HG02981 (cell line): Measurements from ENCODE around the gene OMD.
"Not testable (repeated sequence)": the region's sequence is repeated elsewhere in the genome, so short reads cannot be mapped to it uniquely, and the experiment has no call there.

Source experiments
- ATAC-seq: cut with Tn5 transposase; IDR thresholded peaks from one replicate; pipeline ENCODE4 v1.9.1; 2021; ENCODE audit warnings: mild to moderate bottlenecking, moderate library complexity; ENCODE audit not compliant: unreplicated experiment

OMD gene

DNA sequence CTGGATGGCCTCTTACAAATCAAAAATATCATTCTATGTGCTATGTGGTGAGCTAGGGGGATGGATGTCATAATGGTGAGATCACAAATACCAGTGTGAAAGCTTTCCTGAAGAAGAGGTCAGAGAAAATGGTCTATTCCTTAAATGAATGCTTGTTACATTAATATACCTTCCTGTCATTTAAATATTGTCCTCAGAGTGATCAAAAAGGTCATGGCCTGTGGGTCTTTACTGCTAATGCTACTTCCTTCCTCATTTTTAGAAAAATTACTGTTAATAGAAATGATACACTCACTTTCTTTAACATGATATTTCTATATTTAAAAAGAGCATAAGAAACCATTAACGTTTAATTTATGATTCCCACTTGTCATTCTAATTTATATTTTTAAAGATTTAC lies 9.7 kb downstream of the OMD start:
- no peak for ATAC-seq

DNA sequence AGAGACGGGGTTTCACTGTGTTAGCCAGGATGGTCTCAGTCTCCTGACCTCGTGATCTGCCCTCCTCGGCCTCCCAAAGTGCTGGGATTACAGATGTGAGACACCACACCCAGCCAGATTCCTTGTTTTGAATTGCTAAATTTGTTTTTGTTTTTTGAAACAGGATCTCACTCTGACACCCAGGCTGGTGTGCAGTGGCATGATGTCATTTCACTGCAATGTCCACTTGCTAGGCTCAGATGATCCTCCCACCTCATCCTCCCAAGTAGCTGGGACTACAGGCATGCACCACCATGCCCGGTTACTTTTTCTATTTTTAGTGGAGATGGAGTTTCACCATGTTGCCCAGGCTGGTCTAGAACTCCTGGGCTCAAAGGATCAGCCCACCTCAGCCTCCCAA lies 13.1 kb downstream of the OMD start:
- ATAC-seq, result not testable (repeated sequence)

DNA sequence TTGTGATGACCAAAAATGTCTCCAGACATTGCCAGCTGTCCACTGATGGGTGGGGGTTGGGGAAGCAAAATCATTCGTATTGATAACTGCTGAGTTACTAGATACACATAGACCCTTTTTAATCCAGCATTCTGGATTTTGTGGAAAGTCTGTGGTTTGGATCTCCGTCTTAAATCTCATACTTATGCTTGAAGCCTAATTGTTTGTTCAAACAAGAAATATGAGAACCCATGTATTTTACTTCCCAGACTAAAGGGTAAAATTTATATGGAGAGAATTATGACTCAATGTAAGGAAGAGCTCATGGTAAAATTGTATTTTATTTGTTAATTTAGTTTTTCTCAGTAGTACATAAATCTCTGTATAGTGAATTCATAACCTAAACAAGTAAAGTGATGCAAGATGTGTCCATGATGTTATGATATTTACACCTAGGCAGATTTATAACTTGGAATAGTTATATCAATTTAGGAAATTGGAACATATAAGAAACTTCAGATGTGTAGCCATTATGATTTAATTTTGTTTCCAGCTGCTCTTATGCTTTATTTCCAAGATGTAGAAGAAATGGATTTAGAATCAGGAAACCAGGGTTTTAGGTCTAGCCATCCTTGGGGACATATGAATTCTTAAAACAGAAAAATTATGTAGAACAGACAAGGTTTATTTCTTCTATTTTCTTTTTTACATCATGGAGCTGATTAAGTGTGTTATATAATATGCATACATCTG lies 15.4 kb downstream of the OMD start:
- no peak for ATAC-seq

DNA sequence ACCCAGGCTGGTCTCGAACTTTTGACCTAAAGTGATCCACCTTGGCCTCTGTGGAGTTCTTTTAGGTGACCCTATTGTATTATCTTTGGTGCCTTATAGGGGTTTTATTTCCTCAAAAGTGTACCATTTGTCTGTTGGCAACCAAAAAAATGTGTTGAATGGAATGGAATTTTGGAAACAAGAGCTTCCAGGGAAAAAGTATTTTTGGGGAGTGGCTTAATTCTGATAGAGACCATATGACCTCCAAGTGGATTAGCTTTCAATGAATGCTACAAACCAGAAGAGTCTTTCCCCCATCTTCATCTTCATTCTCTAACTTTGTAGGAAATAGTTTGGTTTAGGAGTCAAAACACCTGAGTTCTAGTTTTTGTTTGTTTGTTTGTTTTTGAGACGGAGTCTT lies 16.5 kb downstream of the OMD start:
- no peak for ATAC-seq

DNA sequence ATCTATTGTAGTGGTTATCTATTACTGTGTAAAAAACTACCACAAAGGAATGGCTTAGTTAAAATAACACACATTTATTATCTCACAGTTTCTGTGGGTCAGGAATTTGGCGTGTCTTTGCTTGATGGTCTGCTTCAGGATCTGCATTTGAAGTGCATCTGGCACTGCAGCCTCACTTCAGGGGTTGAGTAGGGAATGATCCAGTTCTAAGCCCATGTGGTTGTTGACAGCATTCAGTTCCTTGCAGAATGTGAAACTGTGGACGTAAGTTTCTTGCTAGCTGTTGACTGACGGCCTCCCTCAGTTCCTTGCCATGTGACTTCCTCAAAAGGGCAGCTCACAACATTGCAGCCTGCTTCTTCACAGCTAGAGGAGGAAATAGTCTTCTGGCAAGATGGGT lies 17.8 kb downstream of the OMD start:
- no peak for ATAC-seq

DNA sequence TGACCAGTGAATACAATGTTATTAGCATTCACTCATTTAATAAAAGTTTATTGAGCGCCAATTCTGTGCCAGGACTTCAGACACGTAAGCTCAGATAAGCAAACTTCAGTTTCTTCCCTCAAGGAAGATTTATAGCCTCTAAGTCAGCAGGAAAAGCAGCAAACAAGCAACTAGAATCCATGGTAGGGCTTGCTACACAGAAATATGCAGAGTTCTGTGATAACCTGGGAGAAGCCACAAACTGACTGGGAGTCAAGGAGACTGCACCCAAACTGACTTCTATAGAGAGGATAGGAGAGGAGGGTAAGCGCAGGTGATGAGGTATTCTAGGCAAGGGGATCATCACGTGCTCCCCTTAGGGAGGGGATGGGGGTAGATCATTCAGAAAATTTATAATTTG lies 18.5 kb downstream of the OMD start:
- no peak for ATAC-seq

DNA sequence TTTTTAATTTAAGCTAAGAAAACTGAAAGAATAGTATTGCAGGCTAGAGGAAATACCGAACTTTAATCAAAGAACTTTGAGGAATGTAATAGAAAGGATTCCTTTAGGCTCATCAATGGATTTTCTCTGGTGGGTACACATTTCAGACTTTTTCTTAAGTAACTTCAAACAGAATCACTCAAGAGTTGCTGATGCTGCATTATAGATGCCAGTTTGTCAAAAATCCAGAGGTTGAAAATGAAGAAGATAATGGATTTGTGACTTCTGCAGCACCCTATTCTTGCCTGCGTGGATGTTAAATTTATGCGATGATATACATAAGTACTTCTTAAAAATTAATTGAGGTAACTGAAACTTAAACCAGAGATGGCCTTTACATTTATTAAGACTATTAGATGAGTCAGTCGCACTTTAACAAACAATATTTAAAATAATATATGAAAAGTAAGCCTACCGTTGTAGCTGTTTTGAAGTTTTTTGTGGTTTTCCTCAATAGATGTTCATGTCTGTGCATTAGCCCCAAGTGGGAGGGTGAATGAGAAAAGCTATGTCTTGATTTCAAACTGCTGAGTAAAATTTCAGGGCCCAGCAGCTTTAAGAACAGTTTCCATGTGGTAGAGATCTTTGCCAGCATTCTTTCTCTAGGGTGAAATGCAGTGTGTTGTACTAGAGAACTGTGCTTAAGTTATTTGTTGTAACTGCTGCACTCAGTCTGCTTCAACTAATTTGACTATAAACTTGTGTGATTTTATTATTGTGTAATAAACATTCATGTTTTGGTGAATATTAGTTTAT lies 20.0 kb downstream of the OMD start, which contains the start of gene OGN:
Gene OGN (minus strand): TSS at position 537 of the 795 bp plus-strand sequence. CDS start 1,171 bp downstream, outside the sequence.
- no peak for ATAC-seq

DNA sequence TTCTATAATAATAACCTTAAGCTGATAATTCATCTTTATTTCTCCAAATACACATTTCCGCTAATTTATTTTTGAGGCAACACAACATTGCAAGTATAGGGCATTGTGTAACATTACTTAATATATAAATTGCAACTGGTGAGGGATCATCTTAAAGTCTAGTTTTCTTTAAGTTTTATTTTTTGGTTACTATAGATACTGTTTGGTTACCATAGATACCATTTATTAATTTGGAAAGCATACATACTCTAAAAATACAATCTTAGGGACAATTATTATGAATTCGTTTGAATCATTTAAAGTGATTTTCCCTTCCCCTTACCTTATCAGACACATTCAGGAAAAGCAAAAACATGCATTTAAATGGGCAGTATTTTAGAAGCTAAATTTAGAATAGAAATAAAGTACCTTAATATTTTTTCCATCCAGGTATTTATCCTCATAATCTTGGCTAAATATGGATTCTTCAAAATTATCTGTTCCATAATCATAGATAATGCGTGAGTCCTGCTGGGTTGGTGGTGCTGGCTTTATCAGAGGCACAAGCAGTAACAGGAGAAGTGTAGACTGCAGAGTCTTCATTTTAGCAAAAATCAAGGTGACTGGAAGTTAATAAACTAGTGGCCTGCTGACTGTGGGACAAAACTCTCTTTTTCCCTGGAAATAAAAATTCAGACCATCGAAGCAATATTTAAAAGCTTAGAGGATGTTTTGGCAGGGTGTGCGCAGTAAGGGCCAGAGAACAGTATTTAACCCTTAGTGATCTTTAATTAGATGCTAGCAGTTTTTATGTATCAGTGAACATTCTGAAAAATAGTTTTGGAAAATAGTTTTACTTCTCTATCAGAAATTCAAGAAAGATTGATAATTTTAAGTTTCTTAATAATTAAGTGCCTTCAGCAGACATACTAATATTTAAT lies 21.2 kb downstream of the OMD start:
- ATAC-seq, result no peak

DNA sequence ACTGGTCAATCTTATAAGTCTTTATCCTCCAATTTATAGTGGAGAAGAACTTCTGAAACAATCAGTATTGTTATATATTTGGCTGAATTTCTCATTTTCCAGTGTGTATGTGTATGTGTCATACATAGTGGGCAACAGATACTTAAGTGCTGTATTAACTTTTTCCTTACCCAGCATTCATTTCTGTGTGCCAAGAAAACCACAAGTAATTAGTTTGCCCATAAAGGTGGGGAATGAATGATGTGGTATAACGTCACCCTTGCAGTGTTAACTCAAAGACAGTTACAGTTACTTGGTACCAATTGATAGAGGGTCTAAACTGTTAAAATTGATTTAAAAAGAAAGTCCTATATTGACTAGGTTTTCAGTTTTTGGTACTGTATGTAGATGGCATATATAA lies 21.9 kb downstream of the OMD start:
- no peak for ATAC-seq

DNA sequence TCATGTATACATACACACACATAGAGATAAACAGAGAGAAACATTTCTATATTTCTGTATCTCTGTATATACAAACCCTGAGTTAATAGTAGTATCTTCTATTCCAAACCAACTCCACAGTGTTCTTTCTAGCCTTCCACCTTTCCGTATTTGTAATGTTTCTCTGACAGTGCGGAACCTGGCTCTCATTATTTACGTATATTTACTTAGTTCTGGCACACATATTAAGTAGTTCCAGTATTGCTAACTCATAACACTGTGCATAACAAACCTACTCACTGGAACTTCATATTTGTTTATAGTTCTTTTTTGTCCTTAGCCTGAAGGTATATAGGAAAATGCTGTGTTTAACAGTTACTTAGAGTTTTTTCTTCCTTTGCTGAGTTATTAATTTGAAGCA lies 26.4 kb downstream of the OMD start:
- no peak for ATAC-seq

DNA sequence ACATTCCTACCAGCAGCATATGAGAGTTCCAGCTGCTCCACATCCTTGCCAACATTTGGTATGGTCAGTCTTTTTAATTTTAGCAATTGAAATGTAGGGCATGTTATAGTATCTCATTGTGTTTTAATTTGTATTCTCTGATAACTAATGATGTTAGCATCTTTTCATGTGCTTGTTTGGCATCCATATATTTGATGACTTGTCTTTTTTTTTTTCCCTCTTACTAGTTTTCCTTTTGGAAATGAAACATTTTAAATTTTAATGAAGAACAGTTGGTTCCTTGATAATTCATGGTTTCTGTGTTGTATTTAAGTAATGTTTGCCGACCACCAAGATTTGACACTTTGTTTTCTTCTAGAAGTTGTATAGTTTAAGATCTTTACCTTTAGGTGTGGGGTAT lies 28.7 kb downstream of the OMD start:
- ATAC-seq, result no peak

DNA sequence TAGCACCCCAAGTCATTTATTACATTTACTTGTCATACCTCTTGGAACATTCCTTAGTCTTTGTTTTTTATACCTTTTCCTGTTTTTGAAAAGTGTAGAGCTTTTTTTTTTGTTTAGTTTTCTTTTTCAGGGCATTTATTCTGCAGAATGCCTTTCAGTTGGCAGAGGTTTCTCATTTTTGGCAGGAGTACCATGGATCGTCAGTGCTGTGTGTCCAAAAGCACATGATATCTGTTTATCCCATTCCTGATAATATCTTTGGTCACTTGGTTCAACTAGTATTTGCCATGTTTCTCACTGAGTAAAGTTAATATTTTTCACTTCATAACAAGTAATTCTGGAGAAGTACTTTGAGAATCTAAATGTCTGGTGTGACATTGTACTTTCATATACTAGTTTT lies 30.6 kb downstream of the OMD start:
- no peak for ATAC-seq

DNA sequence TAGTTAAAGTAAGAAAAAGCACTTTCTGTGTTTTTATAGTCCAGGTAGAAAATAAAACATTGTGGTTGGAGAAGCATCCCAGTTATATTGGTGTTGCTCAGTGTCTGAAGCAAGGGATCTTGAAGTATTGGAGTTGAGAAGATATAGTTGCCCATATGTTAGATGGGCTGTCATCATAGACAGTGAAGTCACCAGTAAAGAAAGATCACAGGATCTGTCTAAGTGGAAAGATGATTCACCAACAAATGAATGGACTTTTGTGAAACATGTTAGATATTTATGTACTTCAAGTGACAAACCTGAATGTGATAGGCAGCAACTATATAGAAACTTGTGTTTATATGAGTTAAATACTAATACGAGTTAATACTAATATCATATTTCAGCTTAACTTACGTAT lies 31.6 kb downstream of the OMD start:
- no peak for ATAC-seq

DNA sequence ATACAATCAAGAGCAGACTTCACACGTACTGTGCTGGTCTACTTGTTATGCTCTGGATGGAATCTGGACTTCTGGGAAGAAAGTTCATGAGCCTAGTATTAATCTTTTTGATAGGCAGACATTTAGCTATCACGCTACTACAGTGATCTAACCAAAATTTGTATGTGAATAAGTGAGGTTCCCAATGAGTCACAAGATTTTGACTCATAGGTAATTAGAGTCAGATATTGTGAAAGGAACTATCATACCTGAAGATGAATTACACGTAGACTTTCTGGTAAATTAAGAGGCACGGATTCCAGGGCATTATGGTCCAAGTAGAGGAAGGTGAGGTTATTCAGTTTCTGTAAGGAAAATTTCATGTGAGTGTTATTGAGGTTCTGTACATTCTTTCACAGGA lies 38.3 kb downstream of the OMD start:
- no peak for ATAC-seq

DNA sequence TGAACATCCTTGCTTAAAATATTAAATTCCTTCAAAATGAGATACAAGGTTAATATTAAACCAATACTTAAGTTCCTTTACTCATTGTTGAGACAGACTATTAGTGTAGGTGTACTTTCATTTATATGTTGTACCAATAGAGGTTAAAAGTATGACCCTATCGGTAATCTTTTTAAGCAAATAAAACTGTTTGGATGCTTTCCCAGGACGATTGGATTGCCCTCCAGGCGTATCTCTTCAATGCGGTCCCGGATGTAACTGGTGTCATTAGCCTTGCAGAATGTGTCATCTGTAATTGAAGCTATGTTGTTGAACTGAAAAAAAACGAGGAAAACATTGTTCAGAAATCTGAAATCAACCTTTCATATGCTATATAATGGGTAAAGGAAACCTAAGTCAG lies 38.8 kb downstream of the OMD start:
- no peak for ATAC-seq

DNA sequence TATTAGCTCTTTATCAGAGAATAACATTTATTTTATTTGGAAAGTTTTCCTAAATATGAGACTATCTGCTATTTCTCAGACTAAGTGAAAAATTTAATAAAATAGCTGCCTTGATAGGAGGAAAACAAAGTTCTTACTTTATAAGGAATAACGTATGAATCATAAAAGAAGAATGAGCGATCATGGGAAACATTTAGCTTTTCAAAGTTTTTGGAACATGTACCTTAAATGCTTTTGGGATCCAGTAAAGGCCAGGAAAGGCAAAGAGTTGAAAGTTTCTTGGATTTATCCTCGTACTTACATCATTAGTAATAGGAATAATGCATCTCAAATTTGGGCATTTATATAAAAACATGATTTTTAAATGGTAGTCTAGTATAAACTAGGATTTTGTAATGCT lies 39.3 kb downstream of the OMD start:
- ATAC-seq, result no peak

DNA sequence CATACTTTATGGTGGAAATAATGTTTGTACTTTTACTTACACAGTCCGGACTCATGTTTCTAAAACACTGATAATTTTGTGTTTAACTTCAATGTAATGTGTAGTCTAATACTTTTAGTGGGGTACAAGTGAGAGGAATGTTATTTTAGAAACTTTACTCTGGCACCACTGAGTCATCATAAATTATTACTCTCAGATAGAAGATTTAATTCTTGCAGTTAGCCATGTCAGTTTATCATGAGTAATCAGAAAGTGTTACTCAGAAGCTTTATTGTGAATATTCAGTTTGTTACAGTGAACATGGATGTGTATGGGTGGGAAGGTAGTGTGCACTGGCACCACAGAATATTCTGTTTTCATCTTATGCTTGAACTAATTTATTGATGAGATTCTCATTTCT lies 39.9 kb downstream of the OMD start:
- no peak for ATAC-seq

DNA sequence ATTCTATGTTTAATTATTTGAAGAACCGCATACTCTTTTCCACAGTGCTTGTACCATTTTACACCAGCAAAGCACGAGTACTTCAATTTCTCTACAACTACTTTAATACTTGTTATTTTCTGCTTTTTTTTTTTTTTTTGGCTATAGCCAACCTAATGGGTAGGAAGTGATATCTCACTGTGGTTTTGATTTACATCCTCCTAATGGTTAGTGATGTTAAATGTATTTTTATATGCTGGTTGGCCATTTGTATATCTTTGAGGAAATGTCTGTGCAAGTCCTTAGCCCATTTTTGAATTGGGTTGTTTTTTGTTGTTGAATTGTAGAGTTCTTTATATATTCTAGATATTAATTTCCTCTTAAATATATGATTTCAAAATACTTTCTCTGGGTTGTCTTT lies 42.5 kb downstream of the OMD start:
- no peak for ATAC-seq

DNA sequence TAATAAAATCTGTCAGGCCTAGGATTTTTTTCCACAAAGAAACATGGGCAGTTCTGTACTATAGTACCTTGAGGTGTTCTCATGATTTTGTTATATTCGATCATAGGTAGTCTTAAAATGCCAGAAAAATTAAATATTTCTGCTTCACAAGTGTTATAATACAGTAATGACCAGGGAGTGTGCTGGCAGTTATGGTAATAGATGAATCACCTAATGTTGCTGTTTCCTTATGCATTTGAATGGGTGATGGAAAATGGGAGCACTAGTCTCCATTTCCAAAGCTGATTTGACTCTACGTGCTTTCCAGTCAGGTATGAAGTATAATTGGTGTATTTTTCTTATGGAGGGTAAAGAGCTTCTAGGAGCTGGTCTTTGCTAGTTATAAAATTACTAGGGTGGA lies 43.7 kb downstream of the OMD start:
- ATAC-seq, result no peak

DNA sequence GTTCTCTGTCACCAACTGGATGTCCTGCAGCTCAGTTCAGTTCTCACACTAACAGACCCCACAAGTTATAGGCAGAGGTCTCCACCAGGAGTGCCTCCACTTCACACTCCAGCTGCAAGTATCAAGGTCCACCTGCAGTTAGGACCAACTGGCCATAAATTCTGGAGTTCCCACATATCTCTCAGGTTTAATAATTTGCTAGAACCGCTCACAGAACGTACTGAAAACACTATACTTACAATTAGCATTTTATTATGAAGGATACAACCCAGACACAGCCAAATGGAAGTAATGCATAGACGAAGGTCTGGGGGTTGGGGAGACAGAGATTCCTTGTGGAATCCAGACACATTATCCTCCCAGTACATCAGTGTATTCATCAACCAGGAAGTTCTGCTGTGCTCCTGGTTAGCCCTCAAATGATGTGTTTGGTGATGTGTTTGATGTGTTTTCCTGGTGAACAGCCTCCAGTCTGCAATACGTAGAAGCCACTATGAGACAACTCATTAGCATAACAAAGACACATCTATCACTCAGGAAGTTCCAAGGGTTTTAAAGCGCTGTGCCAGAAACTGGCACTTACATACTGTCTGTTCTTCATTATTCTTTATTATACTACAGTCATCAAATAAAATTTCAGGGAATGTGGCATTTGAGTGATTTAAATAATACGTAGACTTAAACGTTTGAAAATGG lies 45.3 kb downstream of the OMD start:
- ATAC-seq, result no peak

DNA sequence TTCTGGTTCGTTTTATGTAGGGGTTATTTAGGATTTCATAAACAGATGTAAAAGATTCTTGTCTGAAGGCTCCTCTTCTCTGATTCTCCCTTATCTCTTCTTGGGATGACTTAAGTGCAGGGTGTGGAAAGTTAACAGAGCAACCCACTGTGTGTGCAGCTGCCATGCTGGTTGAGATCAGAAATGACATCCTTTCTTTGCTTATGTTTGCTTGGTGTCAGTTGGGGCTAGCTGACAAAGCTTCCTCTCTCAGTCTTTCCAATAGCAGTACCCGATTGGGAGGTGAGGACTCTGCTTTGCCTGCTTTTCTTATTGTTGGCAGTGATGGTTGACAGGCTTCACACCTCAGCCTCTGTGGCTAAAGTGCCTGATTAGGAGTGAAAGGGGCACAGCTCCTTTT lies 46.4 kb downstream of the OMD start:
- no peak for ATAC-seq
